ENCODE results near the gene FRMD8. TPM values are rescaled to one million over a fixed set of nuclear protein-coding genes. Genes with fewer than 3 reads are reported as not detected.

Gene FRMD8
- total and polyA plus RNA-seq, 8 donors = 15.0 to 28.9 (median 17.3) TPM

GRCh38 chr11:65396769-65397745 is 10.6 kb downstream of the FRMD8 start:
- intact Hi-C loops (cut with DNase I) = no loop called here

GRCh38 chr11:65398362-65398910 is 12.0 kb downstream of the FRMD8 start:
- FAIRE-seq = no peak
- WGBS, 2 donors = 89% methylated on average over 16 of the region's 16 CpGs

More at GRCh38 chr11:65396769-65397745, 10.6 kb downstream of the FRMD8 start:
- WGBS, 2 donors = 92% methylated on average over 38 of the region's 38 CpGs
- Histone ChIP-seq H3K27me3 (no peaks in the 10 kb centered on the region), H3K9me3 (no peaks in the 10 kb centered on the region), H3K36me3 (peaks cover 0 to 51% (median 23%) of the 10 kb centered on the region in 3 donors), H3K27ac (no peak overlapping the region), H3K4me3 (no peak overlapping the region), H3K4me1 (no peaks in the 10 kb centered on the region)
- no peak for TF ChIP-seq CTCF (IDR thresholded peaks at IDR 0.05)
- FAIRE-seq (no peak), DNase-seq (peak in 3 of 6 donors; percentile 25 to 70 (median 56)), ATAC-seq (no peak)

GRCh38 chr11:65399249-65399648 is 12.8 kb downstream of the FRMD8 start:
- Histone ChIP-seq H3K36me3 (peaks cover 0 to 47% (median 23%) of the 10 kb centered on the region in 3 donors), H3K27ac (no peak overlapping the region), H3K4me1 (no peaks in the 10 kb centered on the region), H3K27me3 (no peaks in the 10 kb centered on the region), H3K9me3 (no peaks in the 10 kb centered on the region), H3K4me3 (no peak overlapping the region)
- intact Hi-C loops (cut with DNase I) = no loop called here
- DNase-seq (peak in 1 of 6 donors; percentile 41), ATAC-seq (no peak), FAIRE-seq (no peak)
- WGBS, 2 donors = 92 to 95% methylated on average over 13 of the region's 13 CpGs
- TF ChIP-seq CTCF (IDR thresholded peaks at IDR 0.05) = no peak

More at GRCh38 chr11:65398362-65398910, 12.0 kb downstream of the FRMD8 start:
- DNase-seq (peak in 1 of 6 donors; percentile 34), ATAC-seq (no peak)
- peaks cover 0 to 47% (median 23%) of the 10 kb centered on the region in 3 donors for H3K36me3 ChIP-seq
- no peaks in the 10 kb centered on the region for H3K27me3 ChIP-seq
- H3K4me1 ChIP-seq = no peaks in the 10 kb centered on the region
- H3K9me3 ChIP-seq = no peaks in the 10 kb centered on the region
- no peak for TF ChIP-seq CTCF (IDR thresholded peaks at IDR 0.05)
- intact Hi-C loops (cut with DNase I) = no loop called here
- no peak overlapping the region for H3K4me3 ChIP-seq
- H3K27ac ChIP-seq = no peak overlapping the region

GRCh38 chr11:65399845-65400244 is 13.4 kb downstream of the FRMD8 start:
- DNase-seq (peak in 2 of 6 donors; percentile 49 to 58), FAIRE-seq (no peak), ATAC-seq (no peak)
- H3K27me3 ChIP-seq = no peaks in the 10 kb centered on the region
- no peak for TF ChIP-seq CTCF (IDR thresholded peaks at IDR 0.05)
- H3K4me3 ChIP-seq = no peak overlapping the region
- peaks cover 0 to 44% (median 26%) of the 10 kb centered on the region in 3 donors for H3K36me3 ChIP-seq
- no peak overlapping the region for H3K27ac ChIP-seq
- H3K9me3 ChIP-seq = no peaks in the 10 kb centered on the region
- 94% methylated on average over 10 of the region's 10 CpGs for WGBS, 2 donors
- intact Hi-C loops (cut with DNase I) = no loop called here
- no peaks in the 10 kb centered on the region for H3K4me1 ChIP-seq

All from pancreas (tissue), 10 donors.